Parathyroid adenoma (tissue), 2 donors: ENCODE measurements around the gene U2AF1L4.
A peak's percentile ranks its signal among the peaks of the same experiment; 100 is the strongest.

Experiments used
- H2AFZ ChIP-seq: fragments of 300-600 bp; sonication (generic); one replicate; pipeline ENCODE4 v1.7.0; 2017; ENCODE audit warnings: antibody characterized with exemption, mild to moderate bottlenecking
- H3K27ac ChIP-seq: fragments of 300-600 bp; sonication (generic); one replicate; pipeline ENCODE4 v1.7.0; 2017
- H3K27me3 ChIP-seq: fragments of 300-600 bp; sonication (generic); one replicate; pipeline ENCODE4 v1.7.0; 2017; ENCODE audit warnings: low read length; ENCODE audit not compliant: control insufficient read depth, insufficient read depth
- H3K36me3 ChIP-seq: fragments of 300-600 bp; sonication (generic); one replicate; pipeline ENCODE4 v1.7.0; 2017; ENCODE audit warnings: low read length; ENCODE audit not compliant: control insufficient read depth, insufficient read depth
- H3K4me1 ChIP-seq: fragments of 300-600 bp; sonication (generic); one replicate; pipeline ENCODE4 v1.7.0; 2017; ENCODE audit warnings: control low read depth
- H3K4me2 ChIP-seq: fragments of 300-600 bp; sonication (generic); one replicate; pipeline ENCODE4 v1.7.0; 2017; ENCODE audit warnings: low read length
- H3K4me3 ChIP-seq: fragments of 300-600 bp; sonication (generic); one replicate; pipeline ENCODE4 v1.7.0; 2017; ENCODE audit warnings: low read depth, low read length
- H3K79me2 ChIP-seq: fragments of 300-600 bp; sonication (generic); one replicate; pipeline ENCODE4 v1.7.0; 2017; ENCODE audit warnings: control low read depth
- H3K9ac ChIP-seq: fragments of 300-600 bp; sonication (generic); one replicate; pipeline ENCODE4 v1.7.0; 2017; ENCODE audit warnings: mild to moderate bottlenecking
- H3K9me3 ChIP-seq: fragments of 300-600 bp; sonication (generic); one replicate; pipeline ENCODE4 v1.7.0; 2017; ENCODE audit warnings: low read length; ENCODE audit not compliant: control insufficient read depth
- TF ChIP-seq, protein P1 (sequence below): fragments of 300-600 bp; sonication (generic); IDR thresholded peaks from one replicate; pipeline ENCODE4 v1.7.0; 2017; ENCODE audit warnings: antibody characterized with exemption, mild to moderate bottlenecking
- donor health status: primary hyperparathyroidism.

The U2AF1L4 gene

GRCh38 chr19:35704218-35704617 lies 41.0 kb downstream of the U2AF1L4 start, which contains the start of gene ZBTB32:
Gene ZBTB32 (plus strand): TSS chr19:35704558. CDS start chr19:35714627, 10,069 bp downstream.
- Histone ChIP-seq H3K4me3 (no peak within 1 kb of the TSS), H3K27me3 (no peaks in the 10 kb centered on the region), H3K4me2 (no peak within 1 kb of the TSS), H3K9ac (no peak within 1 kb of the TSS), H3K27ac (no peak within 1 kb of the TSS), H3K9me3 (no peaks in the 10 kb centered on the region), H3K79me2 (no peaks in the 10 kb centered on the region), H2AFZ (no peak within 1 kb of the TSS), H3K4me1 (no peaks in the 10 kb centered on the region), H3K36me3 (no peaks in the 10 kb centered on the region)
- TF ChIP-seq, protein P1, sequence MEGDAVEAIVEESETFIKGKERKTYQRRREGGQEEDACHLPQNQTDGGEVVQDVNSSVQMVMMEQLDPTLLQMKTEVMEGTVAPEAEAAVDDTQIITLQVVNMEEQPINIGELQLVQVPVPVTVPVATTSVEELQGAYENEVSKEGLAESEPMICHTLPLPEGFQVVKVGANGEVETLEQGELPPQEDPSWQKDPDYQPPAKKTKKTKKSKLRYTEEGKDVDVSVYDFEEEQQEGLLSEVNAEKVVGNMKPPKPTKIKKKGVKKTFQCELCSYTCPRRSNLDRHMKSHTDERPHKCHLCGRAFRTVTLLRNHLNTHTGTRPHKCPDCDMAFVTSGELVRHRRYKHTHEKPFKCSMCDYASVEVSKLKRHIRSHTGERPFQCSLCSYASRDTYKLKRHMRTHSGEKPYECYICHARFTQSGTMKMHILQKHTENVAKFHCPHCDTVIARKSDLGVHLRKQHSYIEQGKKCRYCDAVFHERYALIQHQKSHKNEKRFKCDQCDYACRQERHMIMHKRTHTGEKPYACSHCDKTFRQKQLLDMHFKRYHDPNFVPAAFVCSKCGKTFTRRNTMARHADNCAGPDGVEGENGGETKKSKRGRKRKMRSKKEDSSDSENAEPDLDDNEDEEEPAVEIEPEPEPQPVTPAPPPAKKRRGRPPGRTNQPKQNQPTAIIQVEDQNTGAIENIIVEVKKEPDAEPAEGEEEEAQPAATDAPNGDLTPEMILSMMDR = no peak

GRCh38 chr19:35703343-35703742 lies 41.9 kb downstream of the U2AF1L4 start:
- Histone ChIP-seq H3K36me3 (no peaks in the 10 kb centered on the region), H3K4me3 (no peak overlapping the region), H3K79me2 (no peaks in the 10 kb centered on the region), H3K9me3 (no peaks in the 10 kb centered on the region), H3K4me1 (no peaks in the 10 kb centered on the region), H3K4me2 (no peak overlapping the region), H2AFZ (peak overlapping the region; percentile 84), H3K27me3 (no peaks in the 10 kb centered on the region), H3K9ac (no peak overlapping the region), H3K27ac (no peak overlapping the region)
- TF ChIP-seq, protein P1 = no peak

- Histone ChIP-seq H3K9me3 (no peaks in the 10 kb centered on the region), H3K4me3 (peak overlapping the region; percentile 68), H3K36me3 (no peaks in the 10 kb centered on the region), H3K79me2 (no peaks in the 10 kb centered on the region), H2AFZ (peak overlapping the region; percentile 84), H3K4me2 (peak overlapping the region; percentile 73), H3K9ac (no peak overlapping the region), H3K27ac (peak overlapping the region; percentile 5), H3K4me1 (no peaks in the 10 kb centered on the region), H3K27me3 (no peaks in the 10 kb centered on the region)
- TF ChIP-seq, protein P1 = no peak
These were observed 42.8 kb downstream of the U2AF1L4 start for GRCh38 chr19:35702223-35703012.

- TF ChIP-seq, protein P1 = no peak
- no peak overlapping the region for H2AFZ ChIP-seq
- no peaks in the 10 kb centered on the region for H3K79me2 ChIP-seq
- no peaks in the 10 kb centered on the region for H3K9me3 ChIP-seq
- no peak overlapping the region for H3K4me3 ChIP-seq
- H3K4me1 ChIP-seq = no peaks in the 10 kb centered on the region
- no peaks in the 10 kb centered on the region for H3K27me3 ChIP-seq
- no peak overlapping the region for H3K4me2 ChIP-seq
- no peak overlapping the region for H3K9ac ChIP-seq
- H3K27ac ChIP-seq = no peak overlapping the region
- H3K36me3 ChIP-seq = no peaks in the 10 kb centered on the region
These were observed 48.4 kb downstream of the U2AF1L4 start for GRCh38 chr19:35696835-35697234.
